Endothelial cell (in vitro differentiated cells): ENCODE results near the gene DCBLD1. TPM values are rescaled to one million over a fixed set of nuclear protein-coding genes. Genes with fewer than 3 reads are reported as not detected.
"Not testable (repeated sequence)": the region's sequence is repeated elsewhere in the genome, so short reads cannot be mapped to it uniquely, and the experiment has no call there.

ENCODE experiments used
- DNase-seq: peaks from one replicate; pipeline ENCODE4 v3.0.0; 2021; ENCODE audit warnings: low spot score
- H3K27ac Mint-ChIP-seq: one replicate; pipeline ENCODE4 v1.8.0; 2021; ENCODE audit warnings: mixed read lengths, inconsistent platforms; ENCODE audit not compliant: unreplicated experiment
- H3K27me3 Mint-ChIP-seq: one replicate; pipeline ENCODE4 v1.8.0; 2021; ENCODE audit warnings: mild to moderate bottlenecking, moderate library complexity, mixed read lengths, inconsistent platforms; ENCODE audit not compliant: unreplicated experiment
- H3K36me3 Mint-ChIP-seq: one replicate; pipeline ENCODE4 v1.8.0; 2021; ENCODE audit warnings: mild to moderate bottlenecking, low read depth, mixed read lengths, inconsistent platforms; ENCODE audit not compliant: unreplicated experiment
- H3K4me1 Mint-ChIP-seq: one replicate; pipeline ENCODE4 v1.8.0; 2021; ENCODE audit warnings: mild to moderate bottlenecking, mixed read lengths, inconsistent platforms; ENCODE audit not compliant: unreplicated experiment
- H3K4me3 Mint-ChIP-seq: one replicate; pipeline ENCODE4 v1.8.0; 2021; ENCODE audit warnings: mild to moderate bottlenecking, mixed read lengths, inconsistent platforms; ENCODE audit not compliant: unreplicated experiment
- H3K9me3 Mint-ChIP-seq: one replicate; pipeline ENCODE4 v1.8.0; 2021; ENCODE audit warnings: mixed read lengths, inconsistent platforms; ENCODE audit not compliant: unreplicated experiment
- CTCF ChIP-seq: fragments of 200-600 bp; sonication (generic); IDR thresholded peaks from one replicate; pipeline ENCODE4 v1.5.0; 2021; ENCODE audit warnings: antibody characterized with exemption; ENCODE audit not compliant: unreplicated experiment
- total RNA-seq: library from RNA; stranded (reverse); fragmentation: NEBNext Ultra II Directional; extraction: Animal tissue kit (Norgen Biotek cat#: 25700); gene quantifications from one replicate; pipeline ENCODE4 v1.2.1, GENCODE V29; 2021; ENCODE audit not compliant: unreplicated experiment

Gene DCBLD1
- total RNA-seq, 1 donor from 2014 or later: 203 TPM

GRCh38 chr6:117464700-117465099 lies 17.8 kb upstream of the DCBLD1 start:
- Mint-ChIP-seq H3K27ac (no peak overlapping the region), H3K9me3 (no peaks in the 10 kb centered on the region), H3K36me3 (no peaks in the 10 kb centered on the region), H3K4me3 (no peak overlapping the region), H3K4me1 (peaks cover 8% of the 10 kb centered on the region), H3K27me3 (peaks cover 3% of the 10 kb centered on the region)
- no peak for TF ChIP-seq CTCF
- no peak for DNase-seq

GRCh38 chr6:117465691-117466090 lies 16.8 kb upstream of the DCBLD1 start:
- DNase-seq: no peak
- no peak overlapping the region for H3K27ac Mint-ChIP-seq
- peaks cover 8% of the 10 kb centered on the region for H3K4me1 Mint-ChIP-seq
- no peak for TF ChIP-seq CTCF
- H3K9me3 Mint-ChIP-seq: no peaks in the 10 kb centered on the region
- peaks cover 3% of the 10 kb centered on the region for H3K27me3 Mint-ChIP-seq
- no peak overlapping the region for H3K4me3 Mint-ChIP-seq
- no peaks in the 10 kb centered on the region for H3K36me3 Mint-ChIP-seq

- no peaks in the 10 kb centered on the region for H3K9me3 Mint-ChIP-seq
- H3K4me3 Mint-ChIP-seq: no peak overlapping the region
- no peak for TF ChIP-seq CTCF
- H3K36me3 Mint-ChIP-seq: no peaks in the 10 kb centered on the region
- H3K27ac Mint-ChIP-seq: no peak overlapping the region
- H3K27me3 Mint-ChIP-seq: peaks cover 3% of the 10 kb centered on the region
- H3K4me1 Mint-ChIP-seq: peaks cover 8% of the 10 kb centered on the region
- DNase-seq: no peak
Observed at GRCh38 chr6:117467876-117468275, 14.6 kb upstream of the DCBLD1 start.

- H3K27ac Mint-ChIP-seq, H3K4me1 Mint-ChIP-seq, H3K4me3 Mint-ChIP-seq, H3K9me3 Mint-ChIP-seq, DNase-seq, H3K27me3 Mint-ChIP-seq, H3K36me3 Mint-ChIP-seq: not testable (repeated sequence)
Observed at GRCh38 chr6:117468527-117468926, 13.9 kb upstream of the DCBLD1 start.

- no peak overlapping the region for H3K4me3 Mint-ChIP-seq
- no peaks in the 10 kb centered on the region for H3K36me3 Mint-ChIP-seq
- no peak for TF ChIP-seq CTCF
Observed at GRCh38 chr6:117469356-117469755, 13.1 kb upstream of the DCBLD1 start.

GRCh38 chr6:117469791-117470190 lies 12.7 kb upstream of the DCBLD1 start:
- H3K27me3 Mint-ChIP-seq: peaks cover 2% of the 10 kb centered on the region
- no peak overlapping the region for H3K27ac Mint-ChIP-seq
- H3K36me3 Mint-ChIP-seq: no peaks in the 10 kb centered on the region

More at GRCh38 chr6:117469356-117469755, 13.1 kb upstream of the DCBLD1 start:
- peaks cover 2% of the 10 kb centered on the region for H3K27me3 Mint-ChIP-seq
- DNase-seq: no peak
- no peak overlapping the region for H3K27ac Mint-ChIP-seq
- no peaks in the 10 kb centered on the region for H3K9me3 Mint-ChIP-seq
- peaks cover 8% of the 10 kb centered on the region for H3K4me1 Mint-ChIP-seq

More at GRCh38 chr6:117469791-117470190, 12.7 kb upstream of the DCBLD1 start:
- TF ChIP-seq CTCF: no peak
- Mint-ChIP-seq H3K4me1 (peaks cover 5% of the 10 kb centered on the region), H3K9me3 (no peaks in the 10 kb centered on the region), H3K4me3 (no peak overlapping the region)
- DNase-seq: no peak
